K562 (cell line): ENCODE data around the gene PDE6D. TPM values are rescaled to one million over a fixed set of nuclear protein-coding genes. Genes with fewer than 3 reads are reported as not detected.

ENCODE experiments used
- CREM ChIP-seq: IDR thresholded peaks from 2 replicates; pipeline ENCODE4 v1.6.1; 2014; ENCODE audit warnings: antibody characterized with exemption, low read depth
- DMBX1 ChIP-seq: fragments of 250-450 bp; sonication (Bioruptor Pico); IDR thresholded peaks from 2 replicates; pipeline ENCODE4 v1.8.0; 2022; ENCODE audit warnings: inconsistent platforms, mild to moderate bottlenecking, moderate library complexity, borderline replicate concordance
- E2F4 ChIP-seq: sonication (generic); formaldehyde crosslinking; IDR thresholded peaks from 2 replicates; pipeline ENCODE4 v1.8.0; 2022; ENCODE audit warnings: mild to moderate bottlenecking, low read depth, missing genetic modification reagents
- MYBL2 ChIP-seq, 2 experiments: fragments of 450-650 bp in 1 of 2; sonication (generic) in 1 of 2; formaldehyde crosslinking in 1 of 2; IDR thresholded peaks; 2 replicates each; pipeline versions ENCODE4 v1.6.1 to v1.8.1; 2017 to 2022; ENCODE audit warnings: borderline replicate concordance in 1 of 2, inconsistent platforms in 1 of 2, low read depth in 1 of 2, mild to moderate bottlenecking in 1 of 2, missing genetic modification reagents in 1 of 2, moderate library complexity in 1 of 2
- NR2C2 ChIP-seq, 2 experiments: fragments of 200-800 bp in 1 of 2; sonication (Bioruptor generic) in 1 of 2; sonication (generic) in 1 of 2; formaldehyde crosslinking in 1 of 2; IDR thresholded peaks; 2 replicates each; pipeline versions ENCODE4 v1.6.1 to v1.8.0; 2016 to 2022; ENCODE audit warnings: mild to moderate bottlenecking in 1 of 2, missing compliant biosample characterization in 1 of 2, missing genetic modification characterization in 1 of 2, missing genetic modification reagents in 1 of 2
- NUFIP1 ChIP-seq: fragments of 450-650 bp; IDR thresholded peaks from 2 replicates; pipeline ENCODE4 v1.6.1; 2018; ENCODE audit not compliant: partially characterized antibody
- PTTG1 ChIP-seq: fragments of 450-650 bp; IDR thresholded peaks from 2 replicates; pipeline ENCODE4 v1.6.1; 2016; ENCODE audit warnings: low read depth, mild to moderate bottlenecking, missing genetic modification characterization, missing compliant biosample characterization
- SP1 ChIP-seq: sonication (generic); formaldehyde crosslinking; IDR thresholded peaks from 2 replicates; pipeline ENCODE4 v1.8.1; 2022; ENCODE audit warnings: mild to moderate bottlenecking, missing genetic modification reagents
- SP2 ChIP-seq: IDR thresholded peaks from 2 replicates; pipeline ENCODE4 v1.6.1; 2011; ENCODE audit warnings: mild to moderate bottlenecking, low read depth, low read length, moderate library complexity; ENCODE audit not compliant: poor library complexity, severe bottlenecking; ENCODE audit errors: extremely low read depth
- SRSF7 ChIP-seq: fragments of 200-400 bp; formaldehyde crosslinking; optimal IDR thresholded peaks from 2 replicates; pipeline ENCODE3; 2017; ENCODE audit warnings: mild to moderate bottlenecking, low read depth, low read length
- THRB ChIP-seq: fragments of 450-650 bp; formaldehyde crosslinking; conservative IDR thresholded peaks from 2 replicates; pipeline ENCODE4 v1.4.0; 2022; ENCODE audit warnings: mild to moderate bottlenecking, missing genetic modification characterization
- TRIM25 ChIP-seq: fragments of 450-650 bp; IDR thresholded peaks from 2 replicates; pipeline ENCODE4 v1.7.0; 2016; ENCODE audit warnings: borderline replicate concordance
- ZNF23 ChIP-seq: fragments of 250-450 bp; sonication (Bioruptor Pico); IDR thresholded peaks from 2 replicates; pipeline ENCODE4 v1.4.0; 2020; ENCODE audit warnings: mild to moderate bottlenecking
- ZNF274 ChIP-seq: IDR thresholded peaks from 2 replicates; pipeline ENCODE4 v1.6.1; 2011; ENCODE audit warnings: low read depth, mild to moderate bottlenecking, low read length, moderate library complexity, borderline replicate concordance
- polyA plus RNA-seq, 8 experiments: library from polyadenylated mRNA; depleted of rRNA in 4 of 8; stranded (reverse) in 5 of 8; unstranded in 3 of 8; fragments of >200 nt; fragmentation: Nextera tagmentation in 2 of 8; fragmentation: Illumina TruSeq in 1 of 8; extraction: Ambion mirVana in 2 of 8; extraction: Trizol in 1 of 8; gene quantifications; 2 replicates each; pipeline versions ENCODE4 v1.2.1 to v1.2.3, GENCODE V29; 2011 to 2014; ENCODE audit warnings: inconsistent platforms in 1 of 8, missing spikeins in 1 of 8
- total RNA-seq, 7 experiments: library from RNA; depleted of rRNA in 6 of 7; stranded (reverse); fragments of >200 nt in 6 of 7; fragmentation: Illumina TruSeq in 2 of 7; extraction: Trizol in 2 of 7; gene quantifications; 2 replicates each; pipeline versions ENCODE4 v1.2.1 to v1.2.3, GENCODE V29; 2011 to 2021; ENCODE audit warnings: low replicate concordance in 1 of 7
- TF ChIP-seq, protein P1 (sequence below): sonication (generic); formaldehyde crosslinking; IDR thresholded peaks from 2 replicates; pipeline ENCODE4 v1.8.0; 2022; ENCODE audit warnings: mild to moderate bottlenecking, missing genetic modification reagents, borderline replicate concordance

Gene PDE6D
- total and polyA plus RNA-seq, 9 of the 15 experiments (the other 6 are each of a cell fraction or from before 2014, with no cell fraction given) = 0.65 to 11.6 (median 7.0) TPM

DNA sequence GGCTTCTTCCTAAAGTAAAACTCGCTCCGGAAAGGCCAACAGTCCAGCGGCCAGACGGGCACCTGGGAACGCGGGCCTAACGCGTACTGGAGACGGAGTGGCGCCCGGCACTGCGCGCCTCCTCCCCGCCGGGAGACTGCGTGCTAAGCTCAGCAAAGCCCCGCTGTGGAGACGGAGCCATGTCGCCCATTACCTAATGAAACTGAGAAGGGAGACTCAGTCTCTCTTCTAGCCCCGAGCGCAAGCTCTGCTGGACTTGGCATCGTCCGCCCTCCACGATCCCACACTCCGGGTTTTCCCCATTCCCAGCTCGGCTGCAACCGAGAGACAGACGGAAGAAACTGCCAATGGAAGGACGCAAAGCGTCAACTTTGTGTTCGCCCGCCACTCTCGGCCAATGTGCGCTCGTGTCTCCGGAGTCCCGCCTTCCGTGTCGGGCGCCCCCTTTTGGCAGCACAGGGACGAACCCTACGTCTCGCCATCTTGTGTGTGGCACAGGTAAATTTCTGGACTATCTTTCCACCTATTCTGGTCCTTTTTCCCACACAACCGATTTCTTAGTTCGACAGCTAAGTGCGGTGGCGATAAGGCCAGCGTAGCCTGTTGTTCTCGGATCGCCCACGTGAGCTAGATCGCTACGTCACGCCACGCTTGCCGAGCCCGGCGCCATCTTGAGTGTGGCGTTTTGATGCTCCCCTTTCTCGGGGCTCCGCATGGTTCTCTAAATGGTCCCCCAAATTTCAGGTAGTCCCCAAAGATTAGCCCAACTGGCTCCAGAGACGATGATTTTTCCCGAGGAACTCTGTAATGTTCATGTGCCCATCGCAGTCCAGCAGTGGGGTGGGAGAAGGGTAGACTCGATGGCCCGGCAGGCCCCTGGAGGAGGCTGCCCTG, 74.1 kb downstream of the PDE6D start (continued):
- TF ChIP-seq TRIM25 (no peak), E2F4 (peak; percentile 80), CREM (peak; percentile 88), NR2C2 (CRISPR knock-in tag; IDR thresholded peaks at IDR 0.05) (no peak; the same call in 1 of the 2 replicates), NR2C2 (tag; IDR thresholded peaks at IDR 0.05) (peak; percentile 76), ZNF23 (CRISPR knock-in tag) (no peak), PTTG1 (tag) (no peak), SRSF7 (no peak), MYBL2 (IDR thresholded peaks at IDR 0.05; ENCODE audit: low read depth) (peak; percentile 61), MYBL2 (CRISPR knock-in tag; IDR thresholded peaks at IDR 0.05; ENCODE audit: borderline replicate concordance) (no peak), NUFIP1 (peak; percentile 60), DMBX1 (CRISPR knock-in tag) (0 out of 2 replicates have a peak, but pooled peaks have one; percentile 55), ZNF274 (no peak), SP2 (peak; percentile 78), SP1 (peak; percentile 76), THRB (no peak)
- TF ChIP-seq, protein P1, sequence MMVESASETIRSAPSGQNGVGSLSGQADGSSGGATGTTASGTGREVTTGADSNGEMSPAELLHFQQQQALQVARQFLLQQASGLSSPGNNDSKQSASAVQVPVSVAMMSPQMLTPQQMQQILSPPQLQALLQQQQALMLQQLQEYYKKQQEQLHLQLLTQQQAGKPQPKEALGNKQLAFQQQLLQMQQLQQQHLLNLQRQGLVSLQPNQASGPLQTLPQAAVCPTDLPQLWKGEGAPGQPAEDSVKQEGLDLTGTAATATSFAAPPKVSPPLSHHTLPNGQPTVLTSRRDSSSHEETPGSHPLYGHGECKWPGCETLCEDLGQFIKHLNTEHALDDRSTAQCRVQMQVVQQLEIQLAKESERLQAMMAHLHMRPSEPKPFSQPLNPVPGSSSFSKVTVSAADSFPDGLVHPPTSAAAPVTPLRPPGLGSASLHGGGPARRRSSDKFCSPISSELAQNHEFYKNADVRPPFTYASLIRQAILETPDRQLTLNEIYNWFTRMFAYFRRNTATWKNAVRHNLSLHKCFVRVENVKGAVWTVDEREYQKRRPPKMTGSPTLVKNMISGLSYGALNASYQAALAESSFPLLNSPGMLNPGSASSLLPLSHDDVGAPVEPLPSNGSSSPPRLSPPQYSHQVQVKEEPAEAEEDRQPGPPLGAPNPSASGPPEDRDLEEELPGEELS (CRISPR knock-in tag) = no peak
